ENCODE results near the gene C3orf49.
A peak's percentile ranks its signal among the peaks of the same experiment; 100 is the strongest.

The C3orf49 gene, protein sequence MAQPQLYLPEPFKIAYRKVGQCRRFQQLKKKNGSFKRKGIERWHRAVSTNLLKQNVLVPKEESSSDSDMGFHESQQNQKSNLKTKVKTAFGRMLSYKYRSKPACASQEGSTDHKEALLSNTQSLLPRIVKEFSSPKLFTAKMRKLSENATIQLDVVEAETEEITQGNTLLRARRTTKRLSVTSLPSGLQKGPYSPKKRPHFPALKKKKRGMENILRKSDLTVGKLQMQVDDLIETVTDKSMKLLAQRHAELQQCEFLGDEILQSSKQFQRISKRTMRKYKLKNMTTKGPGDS

DNA sequence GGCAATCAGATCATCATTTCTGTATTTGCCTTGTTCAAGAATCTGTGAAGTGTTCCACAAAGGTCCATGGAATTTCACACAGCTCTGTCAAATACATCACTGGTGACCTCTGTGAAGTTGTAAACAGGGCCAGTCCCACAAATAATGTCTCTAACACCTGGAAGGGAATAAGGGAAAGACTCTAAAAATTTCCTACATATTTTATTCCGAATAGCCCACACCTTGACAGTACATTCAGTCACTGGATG, at the start of gene C3orf49:
Gene C3orf49 (plus strand): TSS at position 149 of the 248 bp plus-strand sequence. CDS start 173 bp downstream, outside the sequence.
- no peak within 1 kb of the TSS for H3K9ac ChIP-seq
- H2AFZ ChIP-seq, result peak within 1 kb of the TSS; percentile 36
- H3K4me3 ChIP-seq (ENCODE audit: low read depth, low read length), result no peak within 1 kb of the TSS
- TF ChIP-seq, protein P1, sequence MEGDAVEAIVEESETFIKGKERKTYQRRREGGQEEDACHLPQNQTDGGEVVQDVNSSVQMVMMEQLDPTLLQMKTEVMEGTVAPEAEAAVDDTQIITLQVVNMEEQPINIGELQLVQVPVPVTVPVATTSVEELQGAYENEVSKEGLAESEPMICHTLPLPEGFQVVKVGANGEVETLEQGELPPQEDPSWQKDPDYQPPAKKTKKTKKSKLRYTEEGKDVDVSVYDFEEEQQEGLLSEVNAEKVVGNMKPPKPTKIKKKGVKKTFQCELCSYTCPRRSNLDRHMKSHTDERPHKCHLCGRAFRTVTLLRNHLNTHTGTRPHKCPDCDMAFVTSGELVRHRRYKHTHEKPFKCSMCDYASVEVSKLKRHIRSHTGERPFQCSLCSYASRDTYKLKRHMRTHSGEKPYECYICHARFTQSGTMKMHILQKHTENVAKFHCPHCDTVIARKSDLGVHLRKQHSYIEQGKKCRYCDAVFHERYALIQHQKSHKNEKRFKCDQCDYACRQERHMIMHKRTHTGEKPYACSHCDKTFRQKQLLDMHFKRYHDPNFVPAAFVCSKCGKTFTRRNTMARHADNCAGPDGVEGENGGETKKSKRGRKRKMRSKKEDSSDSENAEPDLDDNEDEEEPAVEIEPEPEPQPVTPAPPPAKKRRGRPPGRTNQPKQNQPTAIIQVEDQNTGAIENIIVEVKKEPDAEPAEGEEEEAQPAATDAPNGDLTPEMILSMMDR (IDR thresholded peaks at IDR 0.05), result no peak
- no peak within 1 kb of the TSS for H3K27ac ChIP-seq
- H3K4me2 ChIP-seq (ENCODE audit: low read length), result no peak within 1 kb of the TSS
- no peaks in the 10 kb centered on the region for H3K4me1 ChIP-seq
- no peaks in the 10 kb centered on the region for H3K36me3 ChIP-seq (ENCODE audit: control insufficient read depth, insufficient read depth, low read length)
- no peaks in the 10 kb centered on the region for H3K79me2 ChIP-seq
- H3K27me3 ChIP-seq (ENCODE audit: control insufficient read depth, insufficient read depth, low read length), result no peaks in the 10 kb centered on the region
- no peaks in the 10 kb centered on the region for H3K9me3 ChIP-seq (ENCODE audit: control insufficient read depth, low read length)

DNA sequence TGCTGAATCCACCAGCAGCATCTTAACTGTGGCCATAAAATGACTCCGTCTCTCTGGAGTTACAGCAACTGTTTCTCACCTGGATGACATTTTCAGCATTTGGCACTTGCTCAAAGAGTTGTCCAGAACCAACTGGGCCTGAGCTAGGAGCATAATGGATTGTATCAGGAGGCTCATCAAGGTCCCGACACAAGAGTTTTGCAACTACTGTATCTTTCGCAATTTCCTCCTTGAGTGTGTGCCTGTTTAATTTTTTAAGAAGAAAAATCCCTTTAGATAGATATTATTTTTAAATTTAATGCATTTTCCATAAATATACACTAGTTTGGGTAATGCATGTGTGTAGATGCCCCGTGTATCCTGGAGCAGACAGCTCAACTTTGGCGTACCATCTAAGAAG, 44.3 kb upstream of the C3orf49 start:
- no peak overlapping the region for H3K4me2 ChIP-seq (ENCODE audit: low read length)
- H3K4me3 ChIP-seq (ENCODE audit: low read depth, low read length), result no peak overlapping the region
- no peaks in the 10 kb centered on the region for H3K9me3 ChIP-seq (ENCODE audit: control insufficient read depth, low read length)
- H2AFZ ChIP-seq, result no peak overlapping the region
- H3K9ac ChIP-seq, result no peak overlapping the region
- TF ChIP-seq, protein P1 (IDR thresholded peaks at IDR 0.05), result no peak
- H3K4me1 ChIP-seq, result no peaks in the 10 kb centered on the region
- H3K79me2 ChIP-seq, result no peaks in the 10 kb centered on the region
- no peaks in the 10 kb centered on the region for H3K36me3 ChIP-seq (ENCODE audit: control insufficient read depth, insufficient read depth, low read length)
- H3K27me3 ChIP-seq (ENCODE audit: control insufficient read depth, insufficient read depth, low read length), result no peaks in the 10 kb centered on the region
- no peak overlapping the region for H3K27ac ChIP-seq

DNA sequence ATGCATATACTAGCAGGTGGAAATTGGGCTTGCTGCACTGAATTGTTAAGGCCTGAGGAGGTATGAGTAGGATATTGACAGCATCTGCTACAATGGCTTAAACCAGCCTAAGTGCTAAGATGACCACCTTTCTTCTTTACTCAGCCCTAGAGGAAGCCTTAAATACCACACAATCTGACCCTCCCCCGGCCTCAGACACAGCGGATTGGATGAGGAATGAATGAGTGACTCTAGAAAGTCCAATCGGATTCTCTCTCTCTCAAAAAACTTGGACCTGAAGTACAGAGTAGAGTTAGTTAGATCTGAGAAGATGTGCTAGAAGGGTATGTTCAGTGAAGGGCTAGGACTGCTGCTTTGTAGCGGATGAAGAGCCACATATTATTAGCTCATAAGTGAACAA, 39.9 kb upstream of the C3orf49 start:
- Histone ChIP-seq H3K79me2 (no peaks in the 10 kb centered on the region), H3K4me3 (ENCODE audit: low read depth, low read length) (no peak overlapping the region), H3K36me3 (ENCODE audit: control insufficient read depth, insufficient read depth, low read length) (no peaks in the 10 kb centered on the region), H3K9me3 (ENCODE audit: control insufficient read depth, low read length) (no peaks in the 10 kb centered on the region), H3K27me3 (ENCODE audit: control insufficient read depth, insufficient read depth, low read length) (no peaks in the 10 kb centered on the region), H3K4me2 (ENCODE audit: low read length) (no peak overlapping the region), H3K9ac (no peak overlapping the region), H3K27ac (no peak overlapping the region), H2AFZ (no peak overlapping the region), H3K4me1 (no peaks in the 10 kb centered on the region)
- TF ChIP-seq, protein P1 (IDR thresholded peaks at IDR 0.05), result no peak

DNA sequence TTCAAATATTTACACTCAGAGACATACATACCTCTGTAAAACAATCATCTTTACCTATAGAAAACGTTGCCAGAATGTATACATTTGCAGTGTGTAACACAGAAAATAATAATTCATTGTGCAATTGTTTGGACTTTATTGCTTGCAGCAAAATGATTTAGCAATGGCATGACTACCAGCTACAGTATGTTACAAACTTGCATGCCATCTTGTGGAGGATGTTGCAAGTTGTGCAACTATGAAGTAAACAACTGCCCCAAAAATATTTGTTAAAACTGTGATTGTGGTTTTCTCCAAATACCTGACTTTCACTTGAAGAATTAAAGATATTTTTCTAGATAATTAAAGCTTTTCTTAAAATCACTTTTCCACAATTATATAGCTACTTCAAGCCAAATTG, 27.1 kb upstream of the C3orf49 start:
- Histone ChIP-seq H3K9ac (no peak overlapping the region), H3K4me1 (no peaks in the 10 kb centered on the region), H3K27ac (no peak overlapping the region), H3K4me3 (ENCODE audit: low read depth, low read length) (no peak overlapping the region), H3K36me3 (ENCODE audit: control insufficient read depth, insufficient read depth, low read length) (no peaks in the 10 kb centered on the region), H3K4me2 (ENCODE audit: low read length) (no peak overlapping the region), H3K9me3 (ENCODE audit: control insufficient read depth, low read length) (no peaks in the 10 kb centered on the region), H3K27me3 (ENCODE audit: control insufficient read depth, insufficient read depth, low read length) (no peaks in the 10 kb centered on the region), H2AFZ (no peak overlapping the region), H3K79me2 (no peaks in the 10 kb centered on the region)
- TF ChIP-seq, protein P1 (IDR thresholded peaks at IDR 0.05), result peak; percentile 43

DNA sequence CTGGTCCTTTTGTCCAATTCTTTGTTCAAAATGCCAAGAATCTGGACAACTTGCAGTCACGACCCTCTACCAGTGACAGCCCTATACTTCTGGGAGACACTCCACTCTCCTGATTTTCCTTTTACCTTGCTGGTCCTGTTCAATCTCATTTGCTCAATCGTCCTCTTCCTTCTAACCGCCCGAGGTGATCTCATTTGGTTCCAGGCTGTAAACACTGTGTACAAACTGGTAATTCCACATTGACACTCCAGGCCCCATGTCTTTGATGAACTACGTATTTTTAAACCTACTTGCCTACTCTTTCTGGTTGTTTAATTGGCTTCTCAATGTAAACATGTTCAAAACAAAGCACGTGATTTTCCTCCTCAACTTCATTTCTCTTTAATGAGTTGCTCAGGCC, 23.7 kb upstream of the C3orf49 start:
- H3K27ac ChIP-seq, result no peak overlapping the region
- TF ChIP-seq, protein P1 (IDR thresholded peaks at IDR 0.05), result no peak
- H3K4me3 ChIP-seq (ENCODE audit: low read depth, low read length), result no peak overlapping the region
- H3K4me2 ChIP-seq (ENCODE audit: low read length), result no peak overlapping the region
- H3K4me1 ChIP-seq, result no peaks in the 10 kb centered on the region
- H3K9me3 ChIP-seq (ENCODE audit: control insufficient read depth, low read length), result no peaks in the 10 kb centered on the region
- H2AFZ ChIP-seq, result no peak overlapping the region
- no peaks in the 10 kb centered on the region for H3K36me3 ChIP-seq (ENCODE audit: control insufficient read depth, insufficient read depth, low read length)
- no peak overlapping the region for H3K9ac ChIP-seq
- H3K27me3 ChIP-seq (ENCODE audit: control insufficient read depth, insufficient read depth, low read length), result no peaks in the 10 kb centered on the region
- no peaks in the 10 kb centered on the region for H3K79me2 ChIP-seq

Measured in parathyroid adenoma (tissue), 2 donors.